OCI-LY1 (cell line): ENCODE data around the gene PLSCR4.

Experiments
- H2AFZ ChIP-seq: fragments of 200-600 bp; sonication (generic), shearing (Covaris generic); 2 replicates; pipeline ENCODE4 v1.6.0; 2014; ENCODE audit warnings: antibody characterized with exemption, mild to moderate bottlenecking, low read length
- H3F3A ChIP-seq: fragments of 200-600 bp; sonication (generic), shearing (Covaris generic); 2 replicates; pipeline ENCODE4 v1.6.0; 2014; ENCODE audit warnings: mild to moderate bottlenecking, antibody characterized with exemption, low read length, moderate library complexity; ENCODE audit not compliant: insufficient read depth
- H3K27ac ChIP-seq: fragments of 200-600 bp; sonication (generic); 2 replicates; pipeline ENCODE4 v1.5.1; 2014; ENCODE audit warnings: low read length, mixed run types, mild to moderate bottlenecking, low read depth; ENCODE audit not compliant: poor library complexity, severe bottlenecking
- H3K27me3 ChIP-seq: fragments of 200-600 bp; sonication (generic); 2 replicates; pipeline ENCODE4 v1.6.0; 2014; ENCODE audit warnings: antibody characterized with exemption, mild to moderate bottlenecking, low read length, moderate library complexity; ENCODE audit not compliant: insufficient read depth
- H3K36me3 ChIP-seq: fragments of 200-600 bp; sonication (generic); 2 replicates; pipeline ENCODE4 v1.6.1; 2014; ENCODE audit warnings: mild to moderate bottlenecking, antibody characterized with exemption, low read length, moderate library complexity, mixed read lengths; ENCODE audit not compliant: insufficient read depth
- H3K4me1 ChIP-seq: fragments of 200-600 bp; sonication (generic); 2 replicates; pipeline ENCODE4 v1.5.1; 2014; ENCODE audit warnings: mild to moderate bottlenecking, low read length, moderate library complexity; ENCODE audit not compliant: insufficient read depth, severe bottlenecking
- H3K4me2 ChIP-seq: fragments of 200-600 bp; sonication (generic), shearing (Covaris generic); 2 replicates; pipeline ENCODE4 v1.6.1; 2014; ENCODE audit warnings: low read length
- H3K4me3 ChIP-seq: fragments of 200-600 bp; sonication (generic); 2 replicates; pipeline ENCODE4 v1.5.1; 2014; ENCODE audit warnings: low read length, low read depth, mild to moderate bottlenecking, mixed read lengths; ENCODE audit not compliant: poor library complexity, severe bottlenecking
- H3K79me2 ChIP-seq: fragments of 200-600 bp; shearing (Covaris generic); 2 replicates; pipeline ENCODE4 v1.6.1; 2016; ENCODE audit warnings: mixed run types, low read length, mixed read lengths; ENCODE audit not compliant: insufficient read depth
- H3K9ac ChIP-seq: fragments of 200-600 bp; sonication (generic), shearing (Covaris generic); 2 replicates; pipeline ENCODE4 v1.6.1; 2014; ENCODE audit warnings: mild to moderate bottlenecking, low read length, mixed read lengths
- H3K9me2 ChIP-seq: fragments of 200-600 bp; sonication (generic), shearing (Covaris generic); 2 replicates; pipeline ENCODE4 v1.6.1; 2014; ENCODE audit warnings: low read depth, mild to moderate bottlenecking, low read length, mixed read lengths
- H3K9me3 ChIP-seq: fragments of 200-600 bp; shearing (Covaris generic); 2 replicates; pipeline ENCODE4 v1.6.1; 2014; ENCODE audit warnings: low read length, mixed read lengths
- H4K20me1 ChIP-seq: fragments of 200-600 bp; sonication (generic), shearing (Covaris generic); 2 replicates; pipeline ENCODE4 v1.6.0; 2016; ENCODE audit warnings: mild to moderate bottlenecking, low read length; ENCODE audit not compliant: insufficient read depth
- CTCF ChIP-seq: fragments of 200-600 bp; sonication (generic), shearing (Covaris generic); IDR thresholded peaks from 2 replicates; pipeline ENCODE4 v1.5.1; 2017; ENCODE audit warnings: mild to moderate bottlenecking, antibody characterized with exemption, low read length, moderate library complexity, mixed read lengths
- EZH2 ChIP-seq: fragments of 200-600 bp; sonication (generic), shearing (Covaris generic); IDR thresholded peaks from 2 replicates; pipeline ENCODE4 v1.8.0; 2017; ENCODE audit warnings: borderline replicate concordance, mixed run types, mild to moderate bottlenecking, antibody characterized with exemption, low read length, moderate library complexity, mixed read lengths

Gene PLSCR4

GRCh38 chr3:146160964-146161662, 89.8 kb downstream of the PLSCR4 start, which contains the start of gene PLOD2:
PLOD2 (minus strand) TSS chr3:146161184; CDS start chr3:146160989, 195 bp downstream.
- H3K27ac ChIP-seq = no peak within 1 kb of the TSS
- no peaks in the 10 kb centered on the region for H3F3A ChIP-seq
- no peaks in the 10 kb centered on the region for H3K4me1 ChIP-seq
- no peaks in the 10 kb centered on the region for H3K9me3 ChIP-seq
- no peak within 1 kb of the TSS for H3K4me2 ChIP-seq
- H3K9me2 ChIP-seq = no peaks in the 10 kb centered on the region
- TF ChIP-seq CTCF (no peak), EZH2 (no peak)
- no peak within 1 kb of the TSS for H2AFZ ChIP-seq
- H3K27me3 ChIP-seq = no peaks in the 10 kb centered on the region
- H4K20me1 ChIP-seq = no peaks in the 10 kb centered on the region
- H3K79me2 ChIP-seq = no peaks in the 10 kb centered on the region
- no peaks in the 10 kb centered on the region for H3K36me3 ChIP-seq
- H3K9ac ChIP-seq = no peak within 1 kb of the TSS
- no peak within 1 kb of the TSS for H3K4me3 ChIP-seq

GRCh38 chr3:146160321-146160963, 90.5 kb downstream of the PLSCR4 start:
- Histone ChIP-seq H3K27me3 (no peaks in the 10 kb centered on the region), H2AFZ (no peak overlapping the region), H3K9me3 (no peaks in the 10 kb centered on the region), H3K9me2 (no peaks in the 10 kb centered on the region), H3K4me3 (no peak overlapping the region), H4K20me1 (no peaks in the 10 kb centered on the region), H3K9ac (no peak overlapping the region), H3F3A (no peaks in the 10 kb centered on the region), H3K79me2 (no peaks in the 10 kb centered on the region), H3K36me3 (no peaks in the 10 kb centered on the region), H3K27ac (no peak overlapping the region), H3K4me1 (no peaks in the 10 kb centered on the region), H3K4me2 (no peak overlapping the region)
- TF ChIP-seq EZH2 = no peak

GRCh38 chr3:146159616-146160320, 91.1 kb downstream of the PLSCR4 start:
- no peaks in the 10 kb centered on the region for H3K9me2 ChIP-seq
- no peaks in the 10 kb centered on the region for H3K79me2 ChIP-seq
- H3K9ac ChIP-seq = no peak overlapping the region
- H3K4me1 ChIP-seq = no peaks in the 10 kb centered on the region
- no peak for TF ChIP-seq CTCF
- TF ChIP-seq EZH2 = no peak
- H3K27ac ChIP-seq = no peak overlapping the region
- no peaks in the 10 kb centered on the region for H3K27me3 ChIP-seq
- no peaks in the 10 kb centered on the region for H3K36me3 ChIP-seq
- no peaks in the 10 kb centered on the region for H3K9me3 ChIP-seq
- no peak overlapping the region for H3K4me3 ChIP-seq
- H2AFZ ChIP-seq = no peak overlapping the region
- no peak overlapping the region for H3K4me2 ChIP-seq
- H3F3A ChIP-seq = no peaks in the 10 kb centered on the region
- no peaks in the 10 kb centered on the region for H4K20me1 ChIP-seq
